GM19452 (cell line): ENCODE data around the gene GTF2F1.
"Not testable (repeated sequence)": the region's sequence is repeated elsewhere in the genome, so short reads cannot be mapped to it uniquely, and the experiment has no call there.

Experiments used
- ATAC-seq: cut with Tn5 transposase; IDR thresholded peaks from one replicate; pipeline ENCODE4 v1.9.1; 2021; ENCODE audit not compliant: unreplicated experiment

The GTF2F1 gene

GRCh38 chr19:6417713-6418561, 25.0 kb upstream of the GTF2F1 start:
- no peak for ATAC-seq

GRCh38 chr19:6416658-6417405, 23.9 kb upstream of the GTF2F1 start:
- no peak for ATAC-seq

GRCh38 chr19:6415591-6416190, 22.7 kb upstream of the GTF2F1 start:
- ATAC-seq = no peak

DNA sequence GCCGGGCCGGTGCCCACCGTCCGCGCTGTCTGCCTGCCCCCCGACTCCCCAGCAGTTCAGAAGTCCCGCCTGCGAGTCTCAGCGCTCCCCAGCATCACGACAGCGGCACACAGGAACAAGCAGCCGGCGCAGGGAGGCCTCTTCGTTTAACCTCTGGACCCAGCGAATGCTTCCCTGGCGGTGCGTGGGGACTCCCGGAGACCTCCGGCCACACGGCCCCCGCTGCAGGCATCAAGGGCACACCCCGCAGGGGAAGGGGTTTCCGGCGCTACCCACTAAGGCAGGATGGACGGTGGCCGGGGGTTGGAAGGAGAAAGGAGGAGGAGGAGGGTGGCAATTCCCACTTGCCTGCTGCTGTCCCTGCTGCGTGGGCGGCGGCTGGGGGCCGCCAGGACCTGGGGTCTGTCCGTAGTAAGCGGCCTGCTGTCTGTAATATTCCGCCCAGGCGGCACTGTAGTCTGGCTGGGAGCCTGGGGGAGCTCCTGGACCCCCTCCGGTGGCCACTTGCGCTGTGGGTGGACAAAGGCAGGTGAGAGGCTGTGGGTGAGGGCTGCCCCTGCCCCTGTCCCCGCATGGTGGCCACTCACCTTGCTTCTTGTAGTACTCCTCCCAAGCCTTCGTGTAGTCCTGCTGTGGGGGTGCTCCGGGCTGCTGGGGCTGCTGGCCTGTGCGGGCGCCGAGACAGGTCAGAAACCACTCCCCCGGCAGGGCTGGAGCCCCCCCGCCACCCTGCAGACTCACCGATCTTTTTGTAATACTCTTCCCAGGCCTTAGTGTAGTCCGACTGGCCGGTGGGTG, 22.0 kb upstream of the GTF2F1 start:
- ATAC-seq = no peak

- no peak for ATAC-seq
Observed at GRCh38 chr19:6413721-6414643, 21.0 kb upstream of the GTF2F1 start.

GRCh38 chr19:6413291-6413690, 20.3 kb upstream of the GTF2F1 start:
- no peak for ATAC-seq

DNA sequence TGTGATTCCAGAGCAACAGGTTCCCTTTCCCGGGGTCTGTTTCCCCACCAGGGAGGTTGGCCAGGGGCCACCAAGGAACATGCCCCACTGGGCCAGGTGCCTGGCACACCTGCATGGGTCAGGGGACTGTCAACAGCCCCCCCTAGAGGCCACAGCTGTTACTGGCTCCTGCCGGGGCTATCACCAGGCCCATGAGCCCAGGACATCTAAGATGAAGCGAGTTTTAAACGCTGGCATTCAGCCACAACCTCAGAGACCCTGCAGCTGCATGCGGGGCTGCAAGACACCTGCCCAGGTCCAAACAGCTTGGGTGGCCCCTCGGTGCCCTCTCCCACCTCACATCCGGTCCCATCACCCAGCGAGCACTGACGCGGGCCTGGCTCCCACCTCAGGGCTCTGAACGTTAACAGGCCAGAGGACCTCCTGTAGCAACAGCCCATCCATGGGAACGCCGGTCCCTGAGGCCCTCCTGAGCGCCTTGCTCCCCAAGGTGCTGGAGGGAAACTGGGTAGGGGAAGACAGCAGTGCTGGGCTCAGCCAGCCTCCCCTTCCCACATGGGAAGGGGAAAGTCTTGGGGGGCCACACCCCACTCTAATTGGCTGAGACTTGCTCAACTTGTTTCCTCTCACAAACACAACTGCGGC, 19.6 kb upstream of the GTF2F1 start:
- ATAC-seq = no peak

DNA sequence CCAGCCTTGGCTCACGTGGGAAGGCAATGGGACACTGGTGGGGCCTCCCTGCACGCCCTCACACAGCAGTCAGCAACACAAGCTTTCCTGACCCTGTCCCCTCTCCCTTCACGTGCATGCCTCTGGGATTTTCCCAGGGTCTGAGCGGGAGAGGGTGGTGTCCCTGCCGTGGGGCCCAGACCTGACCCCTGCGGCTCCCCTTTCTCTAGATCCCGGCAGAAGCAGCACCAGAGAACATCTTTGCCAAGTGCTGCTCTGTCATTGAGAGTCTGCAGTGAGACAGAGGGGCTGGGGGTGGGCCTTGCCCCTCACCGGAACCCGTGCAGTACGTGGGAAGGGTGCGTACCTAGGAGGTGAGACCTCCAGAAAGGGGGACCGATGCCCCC, 19.1 kb upstream of the GTF2F1 start:
- ATAC-seq = no peak

DNA sequence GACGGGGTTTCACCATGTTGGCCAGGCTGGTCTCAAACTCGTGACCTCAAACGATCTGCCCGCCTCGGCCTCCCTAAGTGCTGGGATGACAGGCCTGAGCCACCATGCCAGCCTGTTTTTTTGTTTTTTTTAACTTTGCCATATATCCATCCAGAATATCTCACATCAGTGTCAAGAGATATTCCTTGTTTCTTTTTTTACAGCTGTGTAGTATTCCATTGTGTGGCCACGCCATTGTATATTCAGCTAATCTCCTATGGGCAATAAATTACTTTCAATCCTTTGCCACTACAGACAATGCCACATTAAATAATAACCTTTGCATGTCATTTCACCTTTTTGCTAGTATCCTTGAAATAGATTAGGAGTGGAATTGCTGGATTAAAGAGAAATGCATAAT, 16.4 kb upstream of the GTF2F1 start:
- no peak for ATAC-seq

- ATAC-seq = no peak
Observed at GRCh38 chr19:6406401-6406800, 13.4 kb upstream of the GTF2F1 start.

- no peak for ATAC-seq
Observed at GRCh38 chr19:6402837-6403608, 10.1 kb upstream of the GTF2F1 start.

DNA sequence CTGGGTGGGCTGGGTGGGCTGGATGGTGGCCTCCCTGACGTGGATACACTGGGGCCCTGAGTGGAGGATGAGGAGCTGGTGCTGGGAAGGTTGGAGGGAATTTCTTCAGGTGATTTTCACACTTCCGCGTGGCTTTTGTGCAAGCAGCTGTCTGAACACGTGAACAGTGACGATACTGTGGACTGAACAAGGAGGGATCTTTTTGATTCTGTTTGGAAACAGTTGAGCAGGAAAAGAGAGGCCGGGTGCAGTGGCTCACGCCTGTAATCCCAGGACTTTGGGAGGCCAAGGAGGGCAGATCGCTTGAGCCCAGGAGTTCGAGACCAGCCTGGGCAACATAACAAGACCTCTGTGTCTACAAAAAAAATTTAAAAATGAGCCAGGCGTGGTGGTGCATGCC, 9.1 kb upstream of the GTF2F1 start:
- no peak for ATAC-seq

- not testable (repeated sequence) for ATAC-seq
Observed at GRCh38 chr19:6400062-6400944, 7.3 kb upstream of the GTF2F1 start.

DNA sequence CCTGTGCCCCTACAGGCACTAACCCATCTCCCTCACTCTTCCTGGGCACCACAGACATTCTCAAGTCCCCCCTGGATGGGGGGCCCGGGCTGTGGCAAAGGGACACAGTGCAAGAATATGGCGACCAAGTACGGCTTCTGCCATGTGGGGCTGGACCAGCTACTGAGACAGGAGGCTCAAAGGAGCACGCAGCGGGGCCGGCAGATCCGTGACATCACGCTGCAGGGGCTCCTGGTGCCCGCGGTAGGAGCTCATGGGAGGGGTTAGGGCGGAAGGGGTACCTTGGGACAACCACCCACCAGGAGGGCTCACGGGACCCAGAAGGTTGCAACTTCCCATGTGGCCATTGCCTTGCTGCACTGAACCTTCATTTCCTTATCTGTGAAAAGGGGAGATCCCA, 3.3 kb upstream of the GTF2F1 start:
- no peak for ATAC-seq

DNA sequence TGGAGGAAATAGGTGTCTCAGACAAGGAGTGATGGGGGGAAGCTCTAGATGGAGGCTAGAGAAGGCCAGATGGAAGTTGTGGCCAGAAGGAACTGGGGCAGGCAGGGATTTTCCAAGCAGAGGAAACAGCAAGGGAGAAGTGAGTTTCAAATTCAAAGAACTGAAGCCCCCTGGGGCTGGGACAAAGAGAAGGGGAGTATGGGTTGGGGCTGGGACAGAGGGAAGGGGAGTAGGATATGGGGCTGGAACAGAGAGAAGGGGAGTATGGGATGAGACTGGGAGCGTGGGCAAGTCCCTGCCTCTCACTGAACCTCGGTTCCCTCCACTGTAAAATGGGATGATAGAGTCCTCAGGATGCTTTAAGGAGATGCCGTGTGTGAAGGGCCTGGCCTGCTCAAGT, 1.9 kb upstream of the GTF2F1 start:
- no peak for ATAC-seq

- ATAC-seq = no peak
Observed at GRCh38 chr19:6393983-6394412, 1.0 kb upstream of the GTF2F1 start.

DNA sequence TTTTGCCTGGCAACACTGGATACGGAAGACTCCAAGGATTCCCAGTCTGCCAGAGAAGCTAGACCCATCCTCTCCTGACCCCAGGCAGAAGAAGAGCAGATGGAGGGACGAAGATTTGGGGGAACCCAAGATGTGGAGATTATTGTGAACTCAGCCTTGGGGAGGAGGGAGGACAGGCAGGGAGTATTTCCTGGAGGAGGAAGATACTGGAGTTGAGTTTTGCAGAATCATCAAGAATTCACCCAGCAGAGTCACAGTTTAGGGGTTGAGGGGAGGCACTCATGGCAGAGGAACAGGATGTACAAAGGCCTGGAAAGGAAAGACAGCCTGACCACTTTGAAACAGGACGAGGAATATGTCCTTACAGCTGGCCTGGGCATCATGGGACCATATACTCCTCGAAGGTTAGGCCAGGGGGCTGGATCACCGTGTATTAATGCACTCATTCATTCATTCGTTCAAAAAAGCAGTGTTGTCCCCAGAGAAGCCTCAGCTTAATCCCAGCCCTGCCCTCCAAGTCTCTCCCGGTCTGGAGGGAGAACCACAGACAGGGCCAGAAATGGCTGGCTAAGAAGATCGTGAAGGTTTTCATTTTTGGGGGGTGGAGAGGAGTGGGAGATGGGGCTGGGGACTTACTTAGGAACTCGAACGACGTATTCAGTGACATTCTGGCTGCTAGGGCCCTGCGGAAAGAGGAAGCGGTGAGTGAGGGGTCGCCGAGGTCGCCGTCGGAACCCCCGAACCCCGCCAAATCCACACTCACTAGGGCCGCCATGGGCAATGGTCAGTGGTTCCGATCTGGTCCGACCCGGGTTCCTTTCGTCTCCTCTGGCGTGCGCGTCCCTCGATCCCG, 517 bp downstream of the GTF2F1 start:
- ATAC-seq = no peak
